Fibroblast of the aortic adventitia (primary cell): Measurements from ENCODE around the gene PDLIM4. TPM values are rescaled to one million over a fixed set of nuclear protein-coding genes. Genes with fewer than 3 reads are reported as not detected.

ENCODE experiments used
- DNase-seq: peaks from one replicate; pipeline ENCODE4 v3.0.0-alpha.2; 2010; ENCODE audit warnings: low read depth
- H3K4me3 ChIP-seq: 2 replicates; pipeline ENCODE4 v1.5.1; 2011; ENCODE audit warnings: low read depth, mild to moderate bottlenecking, control low read depth, low read length, moderate library complexity
- CTCF ChIP-seq: IDR thresholded peaks from 2 replicates; pipeline ENCODE4 v1.5.1; 2011; ENCODE audit warnings: mild to moderate bottlenecking, low read length, control low read depth, inconsistent platforms; ENCODE audit not compliant: insufficient read depth
- total RNA-seq: library from RNA; depleted of rRNA; stranded (reverse); fragments of >200 nt; gene quantifications from 2 replicates; pipeline ENCODE4 v1.2.3, GENCODE V29; 2012; ENCODE audit warnings: low replicate concordance

The PDLIM4 gene
- total RNA-seq, 1 donor = 41.8 TPM

GRCh38 chr5:132250547-132250946, 6.9 kb upstream of the PDLIM4 start:
- TF ChIP-seq CTCF = no peak
- no peak for DNase-seq
- no peak overlapping the region for H3K4me3 ChIP-seq

- TF ChIP-seq CTCF = no peak
- DNase-seq = peak; percentile 54
- H3K4me3 ChIP-seq = no peak overlapping the region
Measured at GRCh38 chr5:132251220-132251725, 6.2 kb upstream of the PDLIM4 start.

GRCh38 chr5:132253008-132253441, 4.5 kb upstream of the PDLIM4 start:
- no peak overlapping the region for H3K4me3 ChIP-seq
- TF ChIP-seq CTCF = no peak
- DNase-seq = no peak

- DNase-seq = no peak
- no peak overlapping the region for H3K4me3 ChIP-seq
- TF ChIP-seq CTCF = no peak
Measured at GRCh38 chr5:132253452-132254320, 3.8 kb upstream of the PDLIM4 start.

- no peak for TF ChIP-seq CTCF
- H3K4me3 ChIP-seq = no peak overlapping the region
- peak; percentile 59 for DNase-seq
Measured at GRCh38 chr5:132254321-132254977, 3.0 kb upstream of the PDLIM4 start.

- DNase-seq = no peak
- no peak overlapping the region for H3K4me3 ChIP-seq
- TF ChIP-seq CTCF = no peak
Measured at GRCh38 chr5:132256086-132256782, 1.3 kb upstream of the PDLIM4 start.
